Kidney tubule cell (primary cell): ENCODE data around the gene AKAP10.
"Not testable (repeated sequence)": the region's sequence is repeated elsewhere in the genome, so short reads cannot be mapped to it uniquely, and the experiment has no call there.

Source experiments
- DNase-seq: peaks from one replicate; pipeline ENCODE4 v3.0.0-alpha.2; 2018; ENCODE audit warnings: low spot score

AKAP10 gene

DNA sequence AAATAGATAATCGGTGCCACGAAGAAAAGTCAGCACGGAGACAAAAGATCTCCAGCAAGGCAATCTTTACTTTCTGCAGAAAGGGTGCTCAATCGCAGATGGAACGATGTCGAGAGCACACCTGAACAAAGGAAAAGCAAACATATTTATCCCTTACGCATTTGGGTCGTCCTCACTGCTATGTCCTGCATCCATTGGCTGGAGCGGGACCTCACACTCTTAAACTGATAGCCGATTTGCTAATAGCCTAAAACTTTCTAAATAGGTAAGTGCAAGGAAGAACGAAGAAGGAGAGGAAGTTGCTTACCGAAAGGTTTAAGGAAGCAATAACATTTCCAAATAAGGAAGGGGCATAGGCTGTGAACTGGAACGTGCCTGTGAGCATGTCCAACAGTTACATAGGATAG, 1.2 kb upstream of the AKAP10 start:
- no peak for DNase-seq

DNA sequence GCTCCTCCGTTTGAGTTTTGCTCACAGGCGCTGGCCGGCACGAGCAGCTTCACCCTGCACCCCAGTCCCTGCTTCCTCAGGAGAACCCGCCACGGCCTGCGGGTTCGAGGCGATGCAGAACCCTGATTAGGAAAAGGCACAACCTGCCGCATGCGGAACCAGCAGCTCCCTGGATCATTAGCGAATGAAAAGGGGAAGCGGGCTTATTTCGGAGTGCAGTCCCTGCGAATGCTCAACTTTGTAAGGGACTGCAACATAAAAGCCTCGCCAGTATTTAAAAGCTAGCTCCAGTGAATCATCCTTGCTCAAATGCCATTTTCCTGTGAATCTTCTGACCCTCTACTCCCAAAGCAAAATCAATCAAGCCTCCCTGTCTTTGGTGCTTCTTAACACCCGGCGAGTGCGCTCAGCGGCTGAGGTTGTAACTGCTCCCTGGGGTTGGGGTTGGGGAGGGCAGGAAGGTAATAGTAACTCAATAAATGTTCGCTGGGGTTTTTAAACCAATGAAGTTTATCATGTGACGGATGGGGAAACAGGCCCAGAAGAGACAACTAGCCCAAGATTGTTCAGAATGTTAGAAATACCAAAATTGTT, 678 bp upstream of the AKAP10 start:
- DNase-seq, result peak; percentile 12

DNA sequence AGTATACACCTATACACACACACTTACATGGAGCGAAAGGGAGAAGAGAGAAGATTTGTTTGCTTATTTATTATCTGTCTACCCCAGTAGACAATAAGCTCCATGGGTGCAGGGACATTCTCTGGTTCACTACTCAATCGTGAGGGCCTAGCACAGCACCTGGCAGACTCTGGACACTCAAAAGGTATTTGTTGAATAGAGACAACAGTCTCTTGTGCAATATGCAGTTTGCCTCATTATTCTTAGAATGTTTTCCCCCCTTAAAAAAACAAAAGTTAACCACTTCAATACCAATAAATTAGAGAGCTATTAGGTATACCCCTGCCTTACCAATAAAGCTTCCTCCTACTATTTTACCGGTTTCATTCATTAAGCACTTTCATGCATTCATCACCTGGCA, 2.0 kb downstream of the AKAP10 start:
- DNase-seq, result no peak

DNA sequence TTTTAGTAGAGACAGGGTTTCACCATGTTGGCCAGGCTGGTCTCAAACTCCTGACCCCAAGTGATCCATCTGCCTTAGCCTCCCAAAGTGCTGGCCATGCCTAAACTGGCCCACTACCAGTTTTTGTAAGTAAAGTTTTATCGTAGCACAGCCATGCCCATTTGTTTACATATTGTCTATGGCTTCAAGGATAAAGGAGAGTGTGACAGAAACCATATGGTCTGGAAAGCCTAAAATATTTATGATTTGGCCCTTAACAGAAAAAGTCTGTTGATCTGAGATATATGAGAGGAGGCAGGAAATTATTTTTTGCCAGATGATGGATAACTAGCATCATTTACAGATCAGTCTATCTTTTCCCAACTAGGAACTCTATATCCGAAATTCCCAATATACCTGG, 4.5 kb downstream of the AKAP10 start:
- no peak for DNase-seq

DNA sequence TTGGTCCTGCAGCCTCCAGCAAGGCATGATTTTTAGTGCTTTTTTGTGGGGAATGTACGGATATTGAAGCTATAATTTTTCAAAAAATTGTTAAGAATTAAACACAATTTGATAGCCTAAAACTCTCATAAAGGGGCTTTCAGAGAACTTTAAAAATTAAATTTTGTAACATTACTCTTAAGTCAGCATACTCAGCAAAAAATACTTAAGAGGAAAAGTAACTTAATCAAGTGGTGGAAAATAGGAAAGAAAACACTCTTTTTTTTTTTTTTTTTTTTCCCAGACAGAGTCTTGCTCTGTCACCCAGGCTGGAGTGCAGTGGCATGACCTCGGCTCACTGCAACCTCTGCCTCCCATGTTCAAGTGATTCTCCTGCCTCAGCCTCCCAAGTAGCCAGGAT, 14.7 kb downstream of the AKAP10 start:
- not testable (repeated sequence) for DNase-seq

DNA sequence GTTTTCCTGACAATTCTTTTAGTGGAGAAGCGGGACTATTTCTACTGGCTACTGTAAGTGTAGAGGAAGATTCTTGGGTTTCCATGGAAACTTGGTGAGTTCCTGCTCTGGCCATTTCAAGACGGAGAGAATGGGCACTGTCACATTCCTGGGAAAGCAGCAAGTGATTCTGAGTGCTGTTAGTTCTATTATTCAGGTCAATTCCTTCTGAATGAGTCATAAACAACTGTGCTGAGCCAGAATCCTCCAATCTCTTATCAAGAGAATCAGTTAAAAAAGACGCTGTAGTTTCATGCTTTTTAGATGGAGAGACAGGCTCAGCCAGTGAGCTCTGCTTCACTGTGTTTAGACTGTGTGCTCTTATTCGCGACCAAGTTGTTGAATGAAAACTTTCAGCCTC, 19.6 kb downstream of the AKAP10 start:
- peak; percentile 90 for DNase-seq

- DNase-seq, result no peak
Measured at GRCh38 chr17:19955099-19955498, 22.5 kb downstream of the AKAP10 start.

DNA sequence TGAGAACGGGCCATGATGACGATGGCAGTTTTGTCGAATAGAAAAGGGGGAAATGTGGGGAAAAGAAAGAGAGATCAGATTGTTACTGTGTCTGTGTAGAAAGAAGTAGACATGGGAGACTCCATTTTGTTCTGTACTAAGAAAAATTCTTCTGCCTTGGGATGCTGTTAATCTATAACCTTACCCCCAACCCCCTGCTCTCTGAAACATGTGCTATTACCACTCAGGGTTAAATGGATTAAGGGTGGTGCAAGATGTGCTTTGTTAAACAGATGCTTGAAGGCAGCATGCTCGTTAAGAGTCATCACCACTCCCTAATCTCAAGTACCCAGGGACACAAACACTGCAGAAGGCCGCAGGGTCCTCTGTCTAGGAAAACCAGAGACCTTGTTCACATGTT, 26.2 kb downstream of the AKAP10 start:
- not testable (repeated sequence) for DNase-seq

DNA sequence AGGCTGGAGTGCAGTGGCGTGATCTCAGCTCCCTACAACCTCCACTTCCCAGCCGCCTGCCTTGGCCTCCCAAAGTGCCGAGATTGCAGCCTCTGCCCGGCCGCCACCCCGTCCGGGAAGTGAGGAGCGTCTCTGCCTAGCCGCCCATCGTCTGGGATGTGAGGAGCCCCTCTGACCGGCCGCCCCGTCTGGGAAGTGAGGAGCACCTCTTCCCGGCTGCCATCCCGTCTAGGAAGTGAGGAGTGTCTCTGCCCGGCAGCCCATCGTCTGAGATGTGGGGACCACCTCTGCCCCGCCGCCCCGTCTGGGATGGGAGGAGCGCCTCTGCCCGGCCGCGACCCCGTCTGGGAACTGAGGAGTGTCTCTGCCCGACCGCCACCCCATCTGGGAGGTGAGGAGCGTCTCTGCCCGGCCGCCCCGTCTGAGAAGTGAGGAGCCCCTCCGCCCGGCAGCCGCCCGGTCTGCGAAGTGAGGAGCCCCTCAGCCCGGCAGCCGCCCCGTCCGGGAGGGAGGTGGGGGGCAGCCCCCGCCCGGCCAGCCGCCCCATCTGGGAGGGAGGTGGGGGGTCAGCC, 26.9 kb downstream of the AKAP10 start:
- DNase-seq, result not testable (repeated sequence)

DNA sequence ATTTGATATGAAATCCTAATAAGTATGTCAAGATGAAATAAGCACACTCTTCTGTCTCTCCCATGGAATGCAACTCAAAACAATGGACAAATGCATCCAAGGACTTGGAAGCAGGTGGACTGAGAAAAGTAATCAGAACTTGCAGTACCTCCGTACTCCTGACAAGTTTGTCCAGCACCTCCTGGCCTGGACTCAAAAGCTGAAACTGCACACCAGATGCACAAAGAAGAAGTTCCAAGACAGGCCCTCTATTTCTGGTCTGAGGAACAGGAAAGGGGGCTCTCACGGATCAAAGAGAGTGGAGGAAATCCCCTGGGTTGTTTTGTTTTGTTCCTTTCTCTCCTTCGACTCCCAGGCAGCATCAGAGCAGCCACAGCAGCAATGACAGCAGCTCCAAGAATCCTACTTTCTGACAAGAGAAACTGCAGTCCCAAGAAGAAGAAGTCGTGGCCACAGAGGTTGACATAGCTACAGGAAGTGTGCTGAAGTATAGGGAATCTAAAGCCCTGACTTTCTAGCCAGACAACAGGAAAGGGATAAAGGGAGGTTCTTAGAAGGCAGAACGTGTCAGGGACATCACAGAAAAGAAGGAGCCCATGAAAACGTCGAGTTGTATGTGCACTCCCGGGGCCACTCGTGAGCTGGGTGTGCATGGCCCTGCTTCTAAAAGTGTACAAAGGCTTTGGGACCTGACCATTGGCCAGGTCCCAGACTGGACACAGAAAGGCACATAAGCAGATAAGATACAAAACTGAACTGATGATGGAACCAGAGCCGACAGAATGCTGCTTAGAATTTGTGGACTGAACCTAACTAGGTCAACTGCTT, 29.3 kb downstream of the AKAP10 start:
- DNase-seq, result no peak

DNA sequence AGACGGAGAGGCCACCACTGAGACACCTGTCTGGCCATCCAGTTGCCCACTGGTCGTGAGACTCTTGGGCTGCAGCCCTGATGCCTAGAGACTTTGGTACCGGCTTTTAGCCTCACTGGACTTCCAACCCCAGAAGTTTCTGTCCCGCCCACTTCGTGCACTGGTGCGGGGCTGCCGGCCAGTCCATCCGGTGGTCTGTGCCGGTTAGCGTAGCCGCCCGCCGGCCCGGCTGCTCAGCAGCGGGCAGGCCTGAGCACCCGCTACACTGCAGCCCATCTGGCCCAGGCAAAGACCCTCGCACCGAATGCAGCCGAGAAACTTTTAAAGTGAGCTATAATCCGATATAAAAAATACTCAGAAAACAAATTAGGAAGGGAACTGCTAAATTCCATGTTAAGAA, 30.7 kb downstream of the AKAP10 start:
- no peak for DNase-seq

- DNase-seq, result no peak
Measured at GRCh38 chr17:19945009-19945626, 32.5 kb downstream of the AKAP10 start.

DNA sequence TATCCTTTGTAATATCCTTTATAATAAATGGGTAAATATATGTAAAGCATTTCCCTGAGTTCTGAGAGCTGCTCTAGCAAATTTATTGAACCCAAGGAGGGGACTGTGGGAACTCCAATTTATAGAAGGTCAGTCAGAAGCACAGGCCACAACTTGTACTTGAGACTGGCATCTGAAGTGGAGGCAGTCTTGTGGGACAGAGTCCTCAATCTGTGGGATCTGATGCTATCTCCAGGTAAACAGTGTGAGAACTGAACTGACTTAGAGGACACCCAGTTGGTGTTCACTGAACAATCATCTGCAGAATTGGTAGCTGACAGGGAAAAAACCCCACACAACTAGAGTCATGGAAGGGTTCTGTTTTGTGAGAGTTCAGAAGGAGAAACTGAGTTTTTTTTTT, 34.0 kb downstream of the AKAP10 start:
- no peak for DNase-seq

- DNase-seq, result no peak
Measured at GRCh38 chr17:19943026-19943425, 34.6 kb downstream of the AKAP10 start.

GRCh38 chr17:19940722-19941464, 36.7 kb downstream of the AKAP10 start:
- DNase-seq, result peak; percentile 70

GRCh38 chr17:19939993-19940721, 37.5 kb downstream of the AKAP10 start:
- no peak for DNase-seq

- DNase-seq, result no peak
Measured at GRCh38 chr17:19938736-19939135, 38.9 kb downstream of the AKAP10 start.

- no peak for DNase-seq
Measured at GRCh38 chr17:19937522-19937921, 40.1 kb downstream of the AKAP10 start.

GRCh38 chr17:19935169-19935568, 42.5 kb downstream of the AKAP10 start:
- DNase-seq, result peak; percentile 17

GRCh38 chr17:19933628-19934027, 44.0 kb downstream of the AKAP10 start:
- no peak for DNase-seq

DNA sequence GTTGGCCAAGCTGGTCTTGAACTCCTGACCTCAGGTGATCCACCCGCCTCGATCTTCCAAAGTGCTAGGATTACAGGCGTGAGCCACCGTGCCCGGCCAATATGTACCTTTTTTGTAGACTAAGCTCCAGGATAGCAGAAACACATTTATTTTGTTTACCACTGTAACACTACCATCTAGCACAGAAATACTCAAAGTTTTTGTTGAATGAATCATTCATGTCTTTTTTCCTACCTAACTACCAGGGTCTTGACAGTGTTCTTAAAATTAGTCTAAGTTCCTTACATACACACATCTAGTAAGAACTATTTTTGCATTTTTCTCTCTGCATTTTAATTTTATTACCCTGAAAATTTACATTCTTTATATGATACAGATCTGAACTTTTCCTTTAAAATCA, 44.4 kb downstream of the AKAP10 start:
- peak; percentile 17 for DNase-seq

DNA sequence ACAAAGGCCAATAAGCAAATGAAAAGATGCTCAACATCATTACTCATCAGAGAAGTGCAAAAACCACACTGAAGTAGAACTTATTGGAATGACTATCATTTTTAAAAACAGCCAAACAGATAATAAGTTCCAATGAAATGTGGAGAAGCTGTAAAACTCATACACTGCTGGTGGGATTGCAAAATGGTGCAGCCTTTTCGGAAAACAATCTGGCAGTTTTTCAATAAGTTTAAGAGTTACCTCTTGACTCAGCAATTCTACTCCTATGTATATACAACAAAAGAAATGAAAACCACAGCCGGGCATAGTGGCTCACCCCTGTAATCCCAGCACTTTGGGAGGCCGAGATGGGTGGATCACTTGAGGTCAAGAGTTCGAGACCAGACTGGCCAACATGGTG, 49.3 kb downstream of the AKAP10 start:
- no peak for DNase-seq
